Stimulated activated CD4-positive, alpha-beta T cell treated with anti-CD3 and anti-CD28 coated beads, Interleukin-4, amount 100 ng/mL, for 24 hours (primary cell): Measurements from ENCODE around the gene FYN.

Source experiments
- DNase-seq: peaks from one replicate; pipeline ENCODE4 v3.0.0-alpha.2; 2020

The FYN gene

GRCh38 chr6:111674413-111674812 lies 198.8 kb downstream of the FYN start:
- DNase-seq: no peak

- no peak for DNase-seq
These were observed 199.3 kb downstream of the FYN start for GRCh38 chr6:111673937-111674336.

- DNase-seq: no peak
These were observed 199.7 kb downstream of the FYN start for GRCh38 chr6:111673532-111673931.

- DNase-seq: no peak
These were observed 200.3 kb downstream of the FYN start for GRCh38 chr6:111672761-111673450.

- no peak for DNase-seq
These were observed 203.9 kb downstream of the FYN start for GRCh38 chr6:111669326-111669725.

- no peak for DNase-seq
These were observed 204.8 kb downstream of the FYN start for GRCh38 chr6:111668410-111668809.

- DNase-seq: no peak
These were observed 205.3 kb downstream of the FYN start for GRCh38 chr6:111667931-111668330.

- no peak for DNase-seq
These were observed 206.4 kb downstream of the FYN start for GRCh38 chr6:111666847-111667246.

- no peak for DNase-seq
These were observed 208.7 kb downstream of the FYN start for GRCh38 chr6:111664565-111665030.

- DNase-seq: no peak
These were observed 209.3 kb downstream of the FYN start for GRCh38 chr6:111663692-111664564.

GRCh38 chr6:111662794-111663593 lies 210.3 kb downstream of the FYN start:
- no peak for DNase-seq

GRCh38 chr6:111662072-111662793 lies 211.0 kb downstream of the FYN start:
- no peak for DNase-seq

- no peak for DNase-seq
These were observed 211.7 kb downstream of the FYN start for GRCh38 chr6:111661541-111662061.

GRCh38 chr6:111660531-111660930 lies 212.7 kb downstream of the FYN start:
- DNase-seq: no peak

- DNase-seq: no peak
These were observed 214.6 kb downstream of the FYN start for GRCh38 chr6:111658462-111659154.

GRCh38 chr6:111657146-111657545 lies 216.1 kb downstream of the FYN start:
- no peak for DNase-seq

- DNase-seq: no peak
These were observed 219.3 kb downstream of the FYN start for GRCh38 chr6:111653979-111654378.

- no peak for DNase-seq
These were observed 219.8 kb downstream of the FYN start for GRCh38 chr6:111653434-111653833.

GRCh38 chr6:111652156-111652555 lies 221.1 kb downstream of the FYN start:
- DNase-seq: no peak

GRCh38 chr6:111651185-111652034 lies 221.8 kb downstream of the FYN start:
- no peak for DNase-seq

- no peak for DNase-seq
These were observed 223.2 kb downstream of the FYN start for GRCh38 chr6:111650049-111650448.
